ENCODE data around the gene ARMC6. TPM values are rescaled to one million over a fixed set of nuclear protein-coding genes. Genes with fewer than 3 reads are reported as not detected.

Gene ARMC6
- total RNA-seq, 3 donors from 2014 or later = 18.4 to 20.0 (median 19.3) TPM

DNA sequence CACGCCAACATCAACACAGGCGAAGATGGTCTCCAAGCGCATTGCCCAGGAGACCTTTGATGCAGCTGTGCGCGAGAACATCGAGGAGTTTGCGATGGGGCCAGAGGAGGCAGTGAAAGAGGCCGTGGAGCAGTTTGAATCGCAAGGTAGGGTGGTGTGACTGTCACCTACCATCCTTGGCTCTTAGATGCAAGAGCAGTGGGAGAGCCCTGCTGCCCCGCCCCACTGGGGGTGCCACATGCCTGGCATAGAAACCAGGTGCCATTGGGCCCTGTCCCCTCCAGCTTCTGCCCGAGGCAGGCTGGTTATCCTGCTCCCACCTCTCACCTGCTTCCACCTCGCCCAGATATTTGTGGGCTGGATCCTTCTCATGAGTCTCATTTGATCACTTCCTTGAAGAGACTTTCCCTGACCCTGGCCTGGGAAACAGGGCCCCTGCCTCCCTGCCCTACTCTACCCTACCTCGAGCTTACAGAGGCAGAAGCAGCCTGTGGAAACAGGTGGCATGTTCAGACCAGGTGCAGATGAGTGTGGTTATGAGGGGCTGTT lies 9.4 kb downstream of the ARMC6 start:
- no peaks in the 10 kb centered on the region for H3K36me3 ChIP-seq (ENCODE audit: low read depth)
- intact Hi-C loops (cut with DNase I, micrococcal nuclease) = no loop called here
- no peak overlapping the region for H3K4me3 ChIP-seq
- no peaks in the 10 kb centered on the region for H3K9me3 ChIP-seq
- H3K4me1 ChIP-seq (ENCODE audit: low read depth) = no peaks in the 10 kb centered on the region
- ATAC-seq (no peak), DNase-seq (no peak)
- TF ChIP-seq CTCF (IDR thresholded peaks at IDR 0.05) = no peak

DNA sequence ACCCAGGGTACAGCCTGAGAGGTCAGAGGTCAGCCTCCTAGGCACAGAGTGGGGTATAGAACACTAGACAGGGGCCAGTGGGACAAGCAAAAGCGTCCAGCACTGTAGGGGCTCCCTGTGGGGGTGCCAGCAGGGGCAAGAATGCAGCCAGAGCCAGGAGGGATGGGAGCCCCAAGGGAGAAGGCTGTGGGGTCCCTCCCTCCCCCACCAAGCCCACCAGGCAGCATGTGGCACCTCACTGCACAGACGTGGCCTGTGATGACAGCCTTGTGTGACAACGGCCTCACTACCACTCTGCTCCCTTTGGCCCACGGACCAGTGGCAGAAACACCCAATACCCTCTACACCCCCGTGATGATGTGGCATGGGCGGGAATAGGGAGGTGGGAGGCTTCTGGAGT lies 10.1 kb downstream of the ARMC6 start:
- no peaks in the 10 kb centered on the region for H3K36me3 ChIP-seq (ENCODE audit: low read depth)
- H3K9me3 ChIP-seq = no peaks in the 10 kb centered on the region
- H3K4me1 ChIP-seq (ENCODE audit: low read depth) = no peaks in the 10 kb centered on the region
- intact Hi-C loops (cut with DNase I, micrococcal nuclease) = no loop called here
- DNase-seq (no peak), ATAC-seq (no peak)
- no peak overlapping the region for H3K4me3 ChIP-seq
- TF ChIP-seq CTCF (IDR thresholded peaks at IDR 0.05) = no peak

DNA sequence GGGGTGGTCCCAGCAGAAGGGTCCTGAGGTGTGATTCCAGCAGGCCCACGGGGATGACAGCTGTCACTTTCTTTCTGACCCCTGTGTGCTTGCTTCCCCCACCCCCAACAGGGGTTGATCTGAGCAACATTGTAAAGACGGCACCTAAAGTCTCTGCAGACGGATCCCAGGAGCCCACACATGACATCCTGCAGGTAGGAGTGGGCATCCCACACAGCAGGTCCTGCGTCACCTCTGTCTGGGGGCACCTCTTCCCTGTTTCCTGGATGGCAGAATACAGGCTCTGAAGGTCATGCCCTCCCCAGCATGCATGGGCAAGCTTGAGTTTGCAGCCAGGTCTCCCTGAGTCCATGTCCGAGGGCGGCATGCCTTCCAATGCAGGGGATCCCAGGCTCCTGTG lies 10.5 kb downstream of the ARMC6 start:
- H3K4me1 ChIP-seq (ENCODE audit: low read depth) = no peaks in the 10 kb centered on the region
- intact Hi-C loops (cut with DNase I, micrococcal nuclease) = no loop called here
- H3K9me3 ChIP-seq = no peaks in the 10 kb centered on the region
- TF ChIP-seq CTCF (IDR thresholded peaks at IDR 0.05) = no peak
- no peaks in the 10 kb centered on the region for H3K36me3 ChIP-seq (ENCODE audit: low read depth)
- DNase-seq (no peak), ATAC-seq (no peak)
- no peak overlapping the region for H3K4me3 ChIP-seq

- no peaks in the 10 kb centered on the region for H3K36me3 ChIP-seq (ENCODE audit: low read depth)
- no peak for TF ChIP-seq CTCF (IDR thresholded peaks at IDR 0.05)
- intact Hi-C loops (cut with DNase I, micrococcal nuclease) = no loop called here
- no peaks in the 10 kb centered on the region for H3K4me1 ChIP-seq (ENCODE audit: low read depth)
- DNase-seq (no peak), ATAC-seq (no peak)
- no peaks in the 10 kb centered on the region for H3K9me3 ChIP-seq
- H3K4me3 ChIP-seq = no peak overlapping the region
These were observed 16.0 kb downstream of the ARMC6 start for GRCh38 chr19:19049406-19049805.

DNA sequence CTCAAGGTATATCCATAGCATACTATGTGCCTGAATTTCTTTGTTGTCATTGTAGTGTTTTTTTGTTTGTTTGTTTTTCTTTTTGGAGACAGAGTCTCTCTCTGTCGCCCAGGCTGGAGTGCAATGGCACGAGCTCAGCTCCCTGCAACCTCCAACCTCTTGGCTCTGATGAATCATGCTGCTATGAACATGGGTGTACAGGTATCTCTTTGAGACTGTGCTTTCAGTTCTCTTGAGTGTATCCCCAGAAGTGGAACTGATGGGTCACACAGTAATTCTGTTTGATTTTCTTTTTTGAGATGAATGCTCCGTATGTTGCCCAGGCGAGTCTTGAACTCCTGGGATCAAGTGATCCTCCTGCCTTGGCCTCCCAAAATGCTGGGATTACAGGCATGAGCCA lies 16.7 kb downstream of the ARMC6 start:
- intact Hi-C loops (cut with DNase I, micrococcal nuclease) = loop anchor here in 1 of 2 donors (10.0 kb wide), 1 partner anchor 65 kb away; no protein-coding TSS in a partner anchor
- H3K9me3 ChIP-seq = no peaks in the 10 kb centered on the region
- peaks cover 5% of the 10 kb centered on the region for H3K36me3 ChIP-seq (ENCODE audit: low read depth)
- no peak overlapping the region for H3K4me3 ChIP-seq
- no peak for TF ChIP-seq CTCF (IDR thresholded peaks at IDR 0.05)
- no peak for ATAC-seq
- no peaks in the 10 kb centered on the region for H3K4me1 ChIP-seq (ENCODE audit: low read depth)
- no peak for DNase-seq

- no peak overlapping the region for H3K4me3 ChIP-seq
- TF ChIP-seq CTCF (IDR thresholded peaks at IDR 0.05) = no peak
- DNase-seq = no peak
- no peak for ATAC-seq
- no peaks in the 10 kb centered on the region for H3K4me1 ChIP-seq (ENCODE audit: low read depth)
- intact Hi-C loops (cut with DNase I, micrococcal nuclease) = loop anchor here in 1 of 2 donors (10.0 kb wide), 1 partner anchor 64 kb away; no protein-coding TSS in a partner anchor
- peaks cover 5% of the 10 kb centered on the region for H3K36me3 ChIP-seq (ENCODE audit: low read depth)
- H3K9me3 ChIP-seq = no peaks in the 10 kb centered on the region
These were observed 17.3 kb downstream of the ARMC6 start for GRCh38 chr19:19050731-19051130.

Measured in mucosa of descending colon (tissue), 3 donors.